Adrenal gland (tissue), 19 donors: ENCODE data around the gene ERV3-1. TPM values are rescaled to one million over a fixed set of nuclear protein-coding genes. Genes with fewer than 3 reads are reported as not detected.
"Not testable (repeated sequence)": the region's sequence is repeated elsewhere in the genome, so short reads cannot be mapped to it uniquely, and the experiment has no call there.

Experiments used
- DNase-seq, 7 donors: peaks; one replicate each; pipeline ENCODE4 v3.0.0-alpha.2; 2019 to 2020
- H3K27ac ChIP-seq, 5 donors: fragments of 200-600 bp; sonication (generic) in 4 of 5; 1 replicate in 3 of 5; 2 replicates in 2 of 5; pipeline versions ENCODE4 v1.5.1 to v1.8.0; 2016 to 2020; ENCODE audit warnings: mild to moderate bottlenecking in 1 of 5
- H3K27me3 ChIP-seq: fragments of 200-600 bp; 2 replicates; pipeline ENCODE4 v1.8.0; 2021
- H3K36me3 ChIP-seq, 2 donors: fragments of 200-600 bp; replicated peaks in 1 of 2; 1 replicate in 1 of 2; 2 replicates in 1 of 2; pipeline versions ENCODE4 v1.5.1 to v1.8.0; 2018 to 2022
- H3K4me1 ChIP-seq, 2 donors: fragments of 200-600 bp; replicated peaks in 1 of 2; 1 replicate in 1 of 2; 2 replicates in 1 of 2; pipeline versions ENCODE4 v1.5.1 to v1.8.0; 2018 to 2021
- H3K4me3 ChIP-seq, 4 donors: fragments of 200-600 bp; sonication (generic) in 3 of 4; one replicate each; pipeline ENCODE4 v1.5.1; 2016 to 2018
- H3K9me3 ChIP-seq, 3 donors: fragments of 200-600 bp; sonication (generic) in 1 of 3; replicated peaks in 1 of 3; 1 replicate in 2 of 3; 2 replicates in 1 of 3; pipeline versions ENCODE4 v1.5.1 to v1.8.0; 2016 to 2021
- CTCF ChIP-seq, 6 experiments: fragments of 450-650 bp in 4 of 6; fragments of 200-600 bp in 2 of 6; sonication (generic) in 1 of 6; IDR thresholded peaks; 1 replicate in 5 of 6; 2 replicates in 1 of 6; pipeline versions ENCODE4 v1.5.1 to v1.8.0; 2016 to 2021; ENCODE audit warnings: antibody characterized with exemption in 6 of 6, mild to moderate bottlenecking in 2 of 6, moderate library complexity in 1 of 6
- POLR2A ChIP-seq, 2 donors: fragments of 450-650 bp; IDR thresholded peaks; one replicate each; pipeline ENCODE4 v1.6.1; 2017; ENCODE audit warnings: antibody characterized with exemption in 2 of 2, mild to moderate bottlenecking in 2 of 2, moderate library complexity in 1 of 2
- WGBS, 4 donors: extraction: QIAGEN DNeasy Blood & Tissue Kit in 2 of 4; methylation state at CpG; one replicate each; pipeline versions ENCODE4 v1.1.5 to v1.1.7; 2013 to 2017; 5-methylcytosine and 5-hydroxymethylcytosine counted together
- intact Hi-C, 2 donors: fragments of 100-400 bp; cut with DNase I; formaldehyde crosslinking; loops; one replicate each; pipeline versions ENCODE4 v1.14.1 to v1.15.0; 2022 to 2023
- long read RNA-seq, 10 donors: library from polyadenylated mRNA in 3 of 10; unstranded in 2 of 10; stranded (forward) in 1 of 10; transcript quantifications; one replicate each; pipeline ENCODE4 v2.0.0 and lab custom pipeline, GENCODE V29; 2021 to 2026
- polyA plus RNA-seq, 3 donors: library from polyadenylated mRNA; stranded (reverse); fragments of 200-250 nt in 2 of 3; fragments of 350-450 nt in 1 of 3; fragmentation: Illumina TruSeq in 1 of 3; extraction: RNeasy Lipid Tissue Mini Kit (QIAGEN cat#74804) in 1 of 3; gene quantifications; one replicate each; pipeline ENCODE4 v1.2.3, GENCODE V29; 2013 to 2014
- total RNA-seq, 9 donors: library from RNA; depleted of rRNA in 4 of 9; stranded (reverse); fragments of >200 nt in 4 of 9; fragments of 120-200 nt in 1 of 9; fragmentation: NEBNext Ultra II Directional in 1 of 9; extraction: Animal tissue kit (Norgen Biotek cat#: 25700) in 1 of 9; gene quantifications; one replicate each; pipeline versions ENCODE4 v1.1.0 to v1.2.4, GENCODE V29; 2013 to 2023
- donor health status: healthy with polysubstance abuse.
- donor health status: Bipolar disorder and iron deficiency.
- donor health status: DM: yes; HTN: yes; CAD: no.
- donor health status: DM: no; HTN: no; CAD: no.
- donor health status: DM: no; HTN: no; CAD: no.
- donor health status: DM: yes; HTN: yes; CAD: no.

The ERV3-1 gene
- total RNA-seq (100 to 1,000 TPM in 3 of 9 donors, 10 to 100 TPM in 6; 37.6 to 271 (median 71.2) TPM), polyA plus RNA-seq (10 to 100 TPM in 2 of 3 donors, 1 to 10 TPM in 1; 9.6 to 67.7 (median 18.6) TPM)
- long read RNA-seq, donor 1, transcript ERV3-1-201 (2 exons, 2,719 nt), result major isoform, 54 of 55 reads
- long read RNA-seq, donor 1, partial matches to known transcripts, result 0 of 55 reads
- long read RNA-seq, donor 1, other reads (novel, unspliced or antisense), result 0 of 55 reads
- long read RNA-seq, donor 2, transcript ERV3-1-201 (2 exons, 2,719 nt), result major isoform, 23 of 23 reads
- long read RNA-seq, donor 2, partial matches to known transcripts, result 0 of 23 reads
- long read RNA-seq, donor 2, other reads (novel, unspliced or antisense), result 0 of 23 reads
- long read RNA-seq, donor 3, transcript ERV3-1-201 (2 exons, 2,719 nt), result major isoform, 12 of 15 reads
- long read RNA-seq, donor 3, partial matches to known transcripts, result 0 of 15 reads
- long read RNA-seq, donor 3, other reads (novel, unspliced or antisense), result 0 of 15 reads
- long read RNA-seq, donor 4, transcript ERV3-1-201 (2 exons, 2,719 nt), result major isoform, 16 of 25 reads
- long read RNA-seq, donor 4, partial matches to known transcripts, result 0 of 25 reads
- long read RNA-seq, donor 4, other reads (novel, unspliced or antisense), result 8 of 25 reads
- long read RNA-seq, donor 5, transcript ERV3-1-201 (2 exons, 2,719 nt), result major isoform, 22 of 34 reads
- long read RNA-seq, donor 5, partial matches to known transcripts, result 0 of 34 reads
- long read RNA-seq, donor 5, other reads (novel, unspliced or antisense), result 10 of 34 reads
- long read RNA-seq, donor 6, transcript ERV3-1-201 (2 exons, 2,719 nt), result major isoform, 10 of 25 reads
- long read RNA-seq, donor 6, partial matches to known transcripts, result 0 of 25 reads
- long read RNA-seq, donor 6, other reads (novel, unspliced or antisense), result 13 of 25 reads
- long read RNA-seq, donor 7, transcript ERV3-1-201 (2 exons, 2,719 nt), result major isoform, 27 of 28 reads
- long read RNA-seq, donor 7, partial matches to known transcripts, result 0 of 28 reads
- long read RNA-seq, donor 7, other reads (novel, unspliced or antisense), result 0 of 28 reads
- long read RNA-seq, donor 8, transcript ERV3-1-201 (2 exons, 2,719 nt), result major isoform, 42 of 48 reads
- long read RNA-seq, donor 8, partial matches to known transcripts, result 0 of 48 reads
- long read RNA-seq, donor 8, other reads (novel, unspliced or antisense), result 5 of 48 reads
- long read RNA-seq, donor 9, transcript ERV3-1-201 (2 exons, 2,719 nt), result major isoform, 39 of 40 reads
- long read RNA-seq, donor 9, partial matches to known transcripts, result 0 of 40 reads
- long read RNA-seq, donor 9, other reads (novel, unspliced or antisense), result 0 of 40 reads
- long read RNA-seq, donor 10, transcript ERV3-1-201 (2 exons, 2,719 nt), result major isoform, 10 of 10 reads
- long read RNA-seq, donor 10, partial matches to known transcripts, result 0 of 10 reads
- long read RNA-seq, donor 10, other reads (novel, unspliced or antisense), result 0 of 10 reads

GRCh38 chr7:65006094-65006992 lies at the start of gene ERV3-1:
TSS of gene ERV3-1 (minus strand) at chr7:65006687. CDS start at chr7:64993026, 13,661 bp downstream.
- Histone ChIP-seq H3K4me1 (peaks cover 26 to 38% of the 10 kb centered on the region in 2 donors), H3K27me3 (no peaks in the 10 kb centered on the region), H3K4me3 (peak within 1 kb of the TSS; percentile 25 to 95 (median 81)), H3K36me3 (no peaks in the 10 kb centered on the region), H3K27ac (peak within 1 kb of the TSS; percentile 60 to 92 (median 84)), H3K9me3 (no peaks in the 10 kb centered on the region)
- DNase-seq, result peak; percentile 94 to 99 (median 98)
- intact Hi-C loops, result no loop called here
- 0 to 1% (median 1%) methylated on average over 13 to 33 of the region's 33 CpGs for WGBS, 4 donors
- TF ChIP-seq CTCF (IDR thresholded peaks at IDR 0.05) (no peak), POLR2A (IDR thresholded peaks at IDR 0.05) (peak; percentile 98 to 99)

- WGBS, 4 donors, result 87 to 100% (median 93%) methylated on average over 4 of the region's 4 CpGs
- H3K27ac ChIP-seq, intact Hi-C loops, H3K27me3 ChIP-seq, H3K36me3 ChIP-seq, H3K9me3 ChIP-seq, DNase-seq, H3K4me1 ChIP-seq, H3K4me3 ChIP-seq: not testable (repeated sequence)
Observed at GRCh38 chr7:65055786-65056185, 49.3 kb upstream of the ERV3-1 start.

- H3K4me1 ChIP-seq, intact Hi-C loops, H3K36me3 ChIP-seq, H3K27me3 ChIP-seq, H3K27ac ChIP-seq, H3K4me3 ChIP-seq, H3K9me3 ChIP-seq, DNase-seq: not testable (repeated sequence)
- 30 to 61% (median 34%) methylated on average over 2 of the region's 2 CpGs for WGBS, 4 donors
Observed at GRCh38 chr7:65054466-65054994, 48.0 kb upstream of the ERV3-1 start.

GRCh38 chr7:65051654-65052053 lies 45.2 kb upstream of the ERV3-1 start:
- DNase-seq, H3K27me3 ChIP-seq, H3K27ac ChIP-seq, H3K4me3 ChIP-seq, H3K9me3 ChIP-seq, H3K36me3 ChIP-seq, H3K4me1 ChIP-seq, intact Hi-C loops: not testable (repeated sequence)
- WGBS, 4 donors, result 90 to 100% (median 100%) methylated on average over 1 to 2 of the region's 3 CpGs; no CpG with 5 or more reads in 1 of the 4 donors

- H3K4me1 ChIP-seq, intact Hi-C loops, H3K36me3 ChIP-seq, H3K9me3 ChIP-seq, H3K27ac ChIP-seq, DNase-seq, H3K27me3 ChIP-seq, H3K4me3 ChIP-seq: not testable (repeated sequence)
Observed at GRCh38 chr7:65051139-65051538, 44.7 kb upstream of the ERV3-1 start.

GRCh38 chr7:65046329-65046728 lies 39.8 kb upstream of the ERV3-1 start:
- 92 to 99% (median 96%) methylated on average over 4 of the region's 4 CpGs for WGBS, 4 donors
- H3K9me3 ChIP-seq, DNase-seq, H3K4me1 ChIP-seq, intact Hi-C loops, H3K4me3 ChIP-seq, H3K27me3 ChIP-seq, H3K27ac ChIP-seq, H3K36me3 ChIP-seq: not testable (repeated sequence)

- WGBS, 4 donors, result 86 to 97% (median 94%) methylated on average over 2 of the region's 2 CpGs
- H3K9me3 ChIP-seq, H3K36me3 ChIP-seq, H3K4me1 ChIP-seq, H3K27me3 ChIP-seq, H3K4me3 ChIP-seq, intact Hi-C loops, H3K27ac ChIP-seq, DNase-seq: not testable (repeated sequence)
Observed at GRCh38 chr7:65045589-65045988, 39.1 kb upstream of the ERV3-1 start.

- peak; percentile 37 to 66 (median 48) for DNase-seq
Observed at GRCh38 chr7:65038767-65039166, 32.3 kb upstream of the ERV3-1 start.

More at GRCh38 chr7:65038767-65039166, 32.3 kb upstream of the ERV3-1 start:
- H3K9me3 ChIP-seq, intact Hi-C loops, H3K36me3 ChIP-seq, H3K27me3 ChIP-seq: not testable (repeated sequence)
- Histone ChIP-seq H3K27ac (peak overlapping the region in 4 of 5 donors; percentile 85 to 98 (median 90)), H3K4me1 (peaks cover 0 to 11% of the 10 kb centered on the region in 2 donors), H3K4me3 (peak overlapping the region in 2 of 4 donors; percentile 56 to 92)
- 0 to 1% (median 1%) methylated on average over 16 to 30 of the region's 35 CpGs; no CpG with 5 or more reads in 1 of the 4 donors for WGBS, 4 donors
